CD4-positive, alpha-beta T cell treated with Interleukin-2 at 100 ng/mL for 4 hours (primary cell): ENCODE data around the gene TMEM52B.
A peak's percentile ranks its signal among the peaks of the same experiment; 100 is the strongest.
"Not testable (repeated sequence)": the region's sequence is repeated elsewhere in the genome, so short reads cannot be mapped to it uniquely, and the experiment has no call there.

Experiments
- DNase-seq: peaks from one replicate; pipeline ENCODE4 v3.0.0-alpha.2; 2020; ENCODE audit warnings: low spot score

TMEM52B gene

DNA sequence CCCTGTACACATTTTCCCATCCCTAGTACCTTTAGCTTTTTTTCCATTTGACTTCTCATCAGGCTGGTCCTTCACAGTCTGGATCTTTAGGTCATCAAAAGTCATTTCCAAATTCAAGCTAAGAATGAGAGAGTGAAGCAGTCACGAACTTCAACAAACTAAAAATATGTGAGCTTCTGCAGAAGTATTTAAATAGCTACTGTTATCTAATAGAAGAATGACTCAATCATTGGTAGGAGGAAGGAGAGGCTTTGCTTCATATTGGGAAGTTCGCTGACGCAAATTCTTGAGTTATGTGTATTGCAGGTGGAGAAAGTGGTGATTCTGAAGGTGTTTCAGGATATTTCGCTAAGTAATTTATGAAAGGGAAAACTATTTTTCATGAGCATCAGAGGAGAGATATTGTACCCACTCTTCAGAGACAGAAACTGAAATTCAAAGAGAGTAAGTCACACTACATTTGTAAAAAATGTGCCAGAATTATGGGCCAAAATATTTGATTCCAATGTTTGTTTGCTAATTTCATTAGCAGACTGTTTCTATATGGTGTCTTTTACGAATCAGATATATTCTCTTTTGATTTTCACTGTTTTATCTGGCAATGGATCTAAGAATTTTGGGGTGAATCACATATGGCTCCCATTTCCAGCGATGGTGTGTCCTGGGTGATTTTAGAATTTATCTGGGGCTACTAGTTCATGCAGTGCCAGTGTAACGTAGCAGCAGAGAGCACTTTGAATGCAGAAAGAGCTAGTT lies 6.7 kb upstream of the TMEM52B start, which contains the start of gene OLR1:
Gene OLR1 (minus strand): TSS at position 160 of the 756 bp plus-strand sequence. CDS start 55 bp downstream, at position 105.
- no peak for DNase-seq

DNA sequence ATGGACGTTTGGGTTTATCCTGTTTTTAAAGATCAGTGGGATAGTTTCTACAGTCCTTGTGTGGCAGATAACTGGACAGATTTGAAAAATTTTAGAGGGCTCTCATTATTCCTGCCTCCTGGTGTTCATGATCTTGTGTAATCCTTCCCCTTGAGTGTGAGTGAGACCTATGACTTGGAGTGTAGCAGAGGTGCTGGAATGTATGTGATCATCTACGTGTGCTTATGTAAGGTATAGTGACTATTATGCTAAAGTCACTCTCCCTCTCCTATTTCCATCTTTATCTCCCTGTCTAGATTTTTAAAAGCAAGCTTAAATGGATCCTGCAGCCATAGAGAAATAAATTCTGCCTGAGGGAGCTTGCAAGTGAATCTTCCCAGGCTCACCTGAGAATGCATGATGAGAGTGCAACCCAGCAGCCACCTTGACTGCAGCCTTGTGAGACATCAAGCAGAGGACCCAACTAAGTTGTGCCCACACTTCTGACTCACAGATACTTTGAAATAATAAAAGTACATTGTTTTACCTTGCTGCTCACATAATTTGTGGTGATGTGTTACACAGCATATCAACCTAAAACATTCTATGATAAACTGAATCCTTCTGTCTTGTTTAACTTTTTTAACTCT lies 3.7 kb upstream of the TMEM52B start:
- no peak for DNase-seq

DNA sequence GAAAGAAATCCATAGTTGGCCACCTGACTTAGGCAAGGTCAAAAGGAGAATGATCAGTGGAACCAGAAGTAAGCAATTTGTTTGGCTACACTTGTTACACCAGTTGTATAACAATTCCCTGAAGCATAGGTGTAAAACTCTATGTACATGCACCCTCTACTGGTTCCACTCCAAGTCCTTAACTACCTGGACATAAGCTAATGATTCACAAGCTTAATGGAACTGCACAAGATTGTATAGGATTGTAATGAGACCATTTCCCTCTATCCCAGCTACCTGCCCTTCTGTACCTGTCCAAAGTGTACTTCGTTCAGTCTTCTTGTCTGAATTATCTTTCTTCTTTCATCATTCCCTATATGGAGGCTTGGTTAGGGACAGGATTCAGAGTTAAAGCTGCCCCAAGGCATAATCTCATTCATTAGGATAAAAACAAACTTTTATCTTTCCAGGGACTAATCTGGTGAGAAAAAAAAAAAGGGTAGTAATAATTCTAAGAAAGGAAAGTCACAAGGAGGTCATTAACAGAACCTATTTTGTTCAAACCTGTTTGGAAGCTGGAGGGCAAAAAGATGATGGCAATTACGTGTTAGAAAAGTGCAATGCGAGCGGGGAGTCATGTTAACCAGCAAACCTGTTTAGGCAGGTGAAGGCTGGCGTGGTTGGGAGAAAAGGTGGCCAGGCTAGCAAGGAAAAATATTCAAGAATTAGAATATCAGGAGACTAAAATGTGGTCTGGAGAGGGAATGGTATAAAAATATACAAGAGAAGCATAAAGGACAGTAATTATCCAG lies 2.8 kb upstream of the TMEM52B start:
- DNase-seq = no peak

DNA sequence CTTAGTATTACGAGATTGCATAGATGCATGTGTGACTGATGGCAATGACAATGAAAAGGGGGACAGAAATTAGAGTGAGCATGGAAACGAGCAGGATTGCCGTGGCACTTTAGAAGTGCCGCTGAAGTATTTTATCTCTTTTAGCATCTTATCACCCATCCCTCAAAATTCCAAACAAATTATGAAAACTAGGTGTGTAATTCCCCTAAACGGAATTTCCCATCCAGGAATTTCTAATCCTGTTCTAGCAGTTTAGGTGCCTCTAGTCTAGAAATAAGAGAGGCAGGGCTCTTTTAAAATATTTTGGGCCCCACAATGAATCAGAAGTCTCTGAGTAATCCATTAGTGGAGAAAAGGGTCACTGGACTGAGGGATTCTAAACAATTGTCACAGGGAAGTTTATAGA lies 947 bp downstream of the TMEM52B start:
- no peak for DNase-seq

DNA sequence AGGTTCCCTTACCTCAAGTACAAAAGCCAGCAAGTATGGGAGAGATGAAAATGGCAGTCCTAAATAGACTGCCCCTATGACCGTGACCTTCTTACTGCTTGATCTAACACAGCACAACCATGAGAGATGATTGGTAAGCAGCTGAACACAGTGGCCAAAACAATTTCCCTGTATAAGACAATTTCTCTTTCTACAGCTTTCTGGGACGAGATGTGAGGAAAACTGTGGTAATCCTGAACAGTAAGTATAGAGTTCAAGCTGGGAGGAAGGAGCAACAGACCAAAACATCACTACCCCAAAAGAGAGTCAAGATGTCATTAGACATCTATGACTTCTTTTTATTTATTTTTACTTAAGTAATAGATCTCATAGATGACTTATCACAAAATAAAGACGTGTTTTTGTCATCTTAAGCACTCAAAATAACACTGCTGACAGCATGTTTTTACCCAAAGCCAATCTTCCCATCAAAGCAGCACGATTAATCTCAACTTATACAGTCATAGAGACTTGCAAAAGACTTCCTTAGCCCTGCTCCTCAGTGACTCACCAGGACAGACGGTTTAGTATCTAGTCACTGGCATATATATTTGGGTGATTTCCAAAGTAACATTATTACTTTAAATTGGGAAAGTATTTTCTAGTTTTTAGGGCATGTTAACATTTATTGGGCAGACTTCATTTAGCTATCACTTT lies 3.7 kb downstream of the TMEM52B start:
- DNase-seq = peak; percentile 11

DNA sequence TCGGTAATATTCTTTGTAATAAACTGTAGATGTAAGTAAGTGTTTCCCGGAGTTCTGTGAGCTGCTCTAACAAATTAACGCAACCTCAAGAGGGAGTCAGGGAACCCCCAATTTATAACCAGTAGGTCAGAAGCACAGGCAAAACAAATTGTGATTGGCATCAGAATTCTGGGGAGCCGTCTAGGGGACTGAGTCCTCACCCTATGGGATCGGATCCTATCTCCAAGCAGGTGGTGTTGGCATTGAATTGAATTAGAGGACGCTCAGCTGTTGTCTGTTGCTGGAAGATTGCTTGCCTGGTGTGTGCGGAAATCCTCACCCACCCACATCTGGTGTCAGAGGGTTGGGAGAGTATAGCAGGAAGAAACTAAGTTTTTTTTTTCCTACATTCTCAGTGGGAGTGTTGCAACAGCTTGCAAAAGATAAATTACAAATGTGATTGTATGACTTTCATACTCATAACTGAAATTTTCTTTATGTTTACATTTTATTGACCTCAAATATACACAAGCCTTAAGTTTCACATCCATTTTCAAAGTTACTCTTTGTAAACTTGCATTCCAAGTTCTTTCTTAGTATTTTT lies 5.5 kb downstream of the TMEM52B start:
- DNase-seq = no peak

DNA sequence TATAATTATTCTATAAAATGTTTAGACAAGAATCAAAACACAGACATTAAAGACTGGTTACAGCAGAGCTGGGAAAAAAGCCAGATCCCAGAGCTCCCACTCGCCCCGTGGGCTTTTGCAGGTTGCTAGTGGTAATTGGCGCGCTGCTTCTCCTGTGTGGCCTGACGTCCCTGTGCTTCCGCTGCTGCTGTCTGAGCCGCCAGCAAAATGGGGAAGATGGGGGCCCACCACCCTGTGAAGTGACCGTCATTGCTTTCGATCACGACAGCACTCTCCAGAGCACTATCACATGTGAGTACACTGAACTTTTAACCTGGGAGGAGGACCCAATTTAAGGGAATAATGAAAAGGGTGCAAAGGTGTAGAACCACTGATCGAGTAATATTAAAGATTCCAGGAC lies 7.5 kb downstream of the TMEM52B start:
- peak; percentile 4 for DNase-seq

DNA sequence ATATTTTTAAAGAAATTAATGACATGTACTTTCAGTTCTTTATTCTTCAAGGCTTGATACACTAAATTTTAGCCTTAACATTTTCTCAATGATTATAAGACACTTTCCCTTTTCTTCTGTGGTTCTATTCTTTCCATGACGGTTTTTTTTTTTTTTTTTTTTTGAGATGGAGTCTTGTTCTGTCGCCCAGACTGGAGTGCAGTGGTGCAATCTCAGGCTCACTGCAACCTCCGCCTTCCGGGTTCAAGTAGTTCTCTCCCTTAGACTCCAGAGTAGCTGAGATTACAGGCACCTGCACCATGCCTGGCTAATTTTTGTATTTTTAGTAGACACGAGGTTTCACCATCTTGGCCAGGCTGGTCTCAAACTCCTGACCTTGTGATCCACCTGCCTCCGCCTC lies 8.1 kb downstream of the TMEM52B start:
- DNase-seq = not testable (repeated sequence)

DNA sequence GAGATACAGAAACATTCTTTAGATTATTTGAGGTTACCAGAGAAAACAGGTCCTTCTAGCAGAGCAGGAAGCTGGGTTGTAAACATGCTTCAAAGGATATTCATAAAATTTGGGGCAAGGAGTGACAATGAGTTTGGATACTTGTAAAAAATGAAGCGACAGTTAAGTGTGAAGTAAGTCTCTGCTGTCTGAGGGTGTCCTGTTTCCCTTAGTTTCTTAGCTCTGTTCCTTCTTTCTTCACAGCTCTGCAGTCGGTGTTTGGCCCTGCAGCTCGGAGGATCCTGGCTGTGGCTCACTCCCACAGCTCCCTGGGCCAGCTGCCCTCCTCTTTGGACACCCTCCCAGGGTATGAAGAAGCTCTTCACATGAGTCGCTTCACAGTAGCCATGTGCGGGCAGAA lies 10.8 kb downstream of the TMEM52B start:
- no peak for DNase-seq

DNA sequence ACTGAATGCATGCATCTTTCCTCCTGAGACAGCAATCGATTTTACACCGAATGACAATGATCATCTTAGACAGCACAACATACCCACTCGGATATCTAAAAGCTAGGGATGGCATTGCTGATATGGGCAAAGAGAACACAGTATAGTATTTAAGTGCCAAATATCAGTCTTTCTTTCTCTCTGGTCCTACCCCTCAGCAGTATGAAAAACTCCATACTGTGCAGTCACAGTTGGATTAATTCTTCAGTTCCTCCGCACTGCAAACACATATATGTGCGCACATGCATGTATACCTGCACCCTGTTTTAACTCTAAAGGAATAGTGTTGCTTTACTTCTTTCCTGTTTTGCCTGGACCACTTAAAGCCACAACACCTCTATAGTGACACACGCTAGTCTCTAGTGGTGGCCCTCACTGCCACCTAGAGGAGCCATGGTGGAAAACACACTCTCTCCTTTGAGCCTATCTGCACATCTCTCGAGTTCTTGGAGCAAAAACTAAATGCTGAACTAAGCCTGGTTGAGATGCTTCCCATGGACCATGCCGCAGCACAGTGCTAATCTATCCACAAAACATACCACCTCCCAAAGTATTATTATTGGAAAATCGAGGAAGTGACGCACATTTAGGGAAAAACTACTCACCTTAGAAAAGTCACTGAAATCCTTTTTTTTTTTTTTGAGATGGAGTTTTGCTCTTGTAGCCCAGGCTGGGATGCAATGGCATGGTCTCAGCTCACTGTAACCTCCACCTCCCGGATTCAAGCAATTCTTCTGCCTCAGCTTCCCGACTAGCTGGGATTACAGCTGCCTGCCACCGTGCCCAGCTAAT lies 11.9 kb downstream of the TMEM52B start:
- peak; percentile 69 for DNase-seq

DNA sequence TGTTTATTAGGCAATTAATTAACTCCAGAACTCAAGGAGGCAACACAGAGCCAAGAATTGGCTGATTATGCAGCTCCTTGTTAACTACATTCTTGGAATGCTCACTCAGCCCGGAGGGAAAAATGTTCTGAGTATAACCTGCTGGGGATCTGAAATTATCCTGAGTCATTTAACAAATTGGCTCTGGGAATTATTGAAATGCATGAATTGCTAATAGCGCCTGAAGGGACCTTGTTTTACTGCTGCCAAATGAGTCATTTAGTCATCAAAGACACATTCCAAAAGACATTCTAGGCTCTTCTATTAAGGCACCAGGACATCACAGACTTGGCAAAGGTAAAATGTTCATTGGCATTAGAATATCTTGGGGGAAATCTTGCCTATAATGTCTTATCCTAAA lies 13.0 kb downstream of the TMEM52B start:
- no peak for DNase-seq

DNA sequence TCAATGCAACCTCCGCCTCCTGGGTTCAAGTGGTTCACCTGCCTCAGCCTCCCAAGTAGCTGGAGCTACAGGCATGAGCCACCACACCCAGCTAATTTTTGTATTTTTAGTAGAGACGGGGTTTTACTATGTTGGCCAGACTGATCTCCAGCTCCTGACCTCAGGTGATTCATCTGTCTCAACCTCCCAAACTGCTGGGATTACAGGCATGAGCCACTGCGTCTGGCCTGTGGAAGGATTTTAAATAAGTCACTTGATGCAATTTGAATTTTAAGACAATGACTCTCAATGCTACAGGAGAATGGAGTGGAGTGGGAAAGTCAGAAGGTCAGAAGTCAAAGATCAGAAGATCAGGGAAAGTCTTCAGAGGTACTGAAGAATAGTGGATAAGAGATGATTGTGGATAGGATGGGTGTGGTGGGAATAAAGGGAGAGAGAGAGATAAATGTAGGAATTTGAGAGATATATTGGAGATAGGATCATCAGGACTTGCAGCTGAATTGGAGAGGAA lies 15.4 kb downstream of the TMEM52B start:
- DNase-seq = no peak

DNA sequence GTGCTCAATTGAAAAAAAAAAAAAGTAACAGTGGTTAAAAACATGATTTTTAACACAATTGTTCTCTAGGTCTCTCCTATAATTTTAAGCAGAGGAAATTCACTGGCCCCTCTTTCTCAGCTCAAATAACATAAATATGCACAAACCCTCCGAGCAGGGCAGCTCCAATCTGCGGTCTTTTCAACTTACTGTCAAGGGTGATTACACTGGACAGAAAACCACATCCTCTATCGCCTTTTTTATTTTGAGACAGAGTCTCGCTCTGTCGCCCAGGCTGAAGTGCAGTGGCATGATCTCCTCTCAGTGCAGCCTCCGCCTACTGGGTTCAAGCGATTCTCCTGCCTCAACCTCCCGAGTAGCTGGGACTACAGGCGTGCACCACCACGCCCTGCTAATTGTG lies 17.4 kb downstream of the TMEM52B start:
- DNase-seq = no peak

DNA sequence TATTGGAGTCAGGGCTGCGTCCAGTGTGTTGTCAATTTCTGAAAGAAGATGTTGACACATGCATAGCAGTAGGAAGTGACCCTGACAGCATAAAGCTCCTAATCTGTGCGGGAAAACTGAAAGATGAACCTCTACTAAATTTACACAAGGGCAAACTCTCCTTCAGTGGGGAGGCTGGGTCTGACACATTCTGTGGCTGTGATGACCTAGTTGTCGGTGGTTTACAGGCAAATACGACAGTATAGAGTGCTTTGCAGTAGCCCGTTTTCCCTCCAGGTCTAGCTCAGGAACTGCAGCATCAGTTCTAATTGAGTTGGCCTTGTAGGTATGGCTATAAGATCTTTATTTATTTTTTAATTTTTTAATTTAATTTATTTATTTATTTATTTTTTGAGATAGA lies 19.0 kb downstream of the TMEM52B start:
- DNase-seq = no peak

DNA sequence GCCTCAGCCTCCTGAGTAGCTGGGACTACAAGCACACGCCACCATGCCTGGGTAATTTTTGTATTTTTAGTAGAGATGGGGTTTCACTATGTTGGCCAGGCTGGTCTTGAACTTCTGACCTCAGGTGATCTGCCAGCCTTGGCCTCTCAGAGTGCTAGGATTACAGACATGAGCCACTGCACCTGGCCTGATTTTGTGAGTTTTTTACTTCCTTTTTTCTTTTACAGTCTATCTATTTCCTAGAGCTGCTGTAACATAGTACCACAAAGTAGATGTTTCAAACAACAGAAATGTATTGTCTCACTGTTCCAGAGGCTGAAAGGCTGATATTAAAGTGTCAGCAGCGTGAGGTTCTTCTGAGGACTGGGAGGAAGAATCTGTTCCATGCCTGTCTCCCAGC lies 25.7 kb downstream of the TMEM52B start:
- not testable (repeated sequence) for DNase-seq

DNA sequence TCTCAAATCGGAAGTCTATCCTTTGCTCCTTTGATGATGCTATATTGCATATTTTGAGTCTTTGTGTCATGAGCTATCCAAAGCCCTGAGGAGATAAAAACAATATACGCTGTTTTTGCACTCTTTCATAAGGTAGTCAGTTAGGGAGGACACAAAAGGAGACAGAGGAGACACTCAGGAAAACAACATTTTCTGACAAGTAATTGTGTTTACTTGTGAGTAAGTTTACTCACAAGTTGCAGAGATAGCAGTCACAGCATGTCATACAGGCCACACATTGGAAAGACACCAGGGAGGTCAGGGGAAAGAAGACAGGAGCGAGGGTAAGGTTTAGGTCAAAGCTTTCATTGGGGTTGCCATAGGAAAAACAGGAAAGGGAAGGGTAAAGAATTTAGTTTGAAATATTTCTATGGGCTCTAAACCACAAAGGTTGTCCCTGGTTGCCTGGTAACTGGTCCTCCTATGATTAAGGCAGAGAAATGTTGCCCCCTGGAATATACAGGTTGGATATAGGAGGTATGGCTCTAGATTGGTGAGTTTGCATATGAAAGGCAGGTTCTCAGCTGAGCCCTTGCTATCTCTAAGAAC lies 26.5 kb downstream of the TMEM52B start:
- DNase-seq = no peak

DNA sequence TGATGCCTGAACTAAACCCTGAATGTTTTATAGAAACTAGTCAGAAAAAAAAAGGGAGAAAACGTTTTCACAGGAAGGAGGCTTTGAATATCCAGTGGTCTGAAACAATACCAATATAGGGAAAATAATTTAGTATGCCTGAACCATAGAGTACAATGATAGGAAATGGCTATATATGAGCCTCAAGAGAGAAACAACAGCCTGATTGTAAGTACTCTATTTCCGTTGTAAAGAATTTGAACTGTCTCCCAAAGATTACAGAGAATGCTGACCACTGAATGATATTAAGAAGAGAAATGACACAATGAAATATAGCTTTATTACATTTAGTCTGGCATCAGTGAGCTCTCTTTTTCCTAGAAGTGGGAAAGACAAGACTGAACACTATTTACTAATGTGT lies 28.3 kb downstream of the TMEM52B start:
- DNase-seq = no peak

DNA sequence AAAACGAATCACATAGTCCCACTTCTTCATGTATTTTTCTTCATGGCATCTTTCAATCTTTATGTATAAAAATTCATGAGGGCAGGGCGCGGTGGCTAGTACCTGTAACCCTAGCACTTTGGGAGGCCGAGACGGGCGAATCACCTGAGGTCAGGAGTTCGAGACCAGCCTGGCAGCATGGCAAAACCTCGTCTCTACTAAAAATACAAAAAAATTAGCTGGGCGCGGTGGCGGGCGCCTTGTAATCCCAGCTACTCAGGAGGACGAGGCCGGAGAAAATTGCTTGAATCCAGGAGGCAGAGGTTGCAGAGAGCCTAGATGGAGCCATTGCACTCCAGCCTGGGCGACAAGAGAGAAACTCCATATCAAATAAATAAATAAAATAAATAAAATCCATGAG lies 31.4 kb downstream of the TMEM52B start:
- no peak for DNase-seq

DNA sequence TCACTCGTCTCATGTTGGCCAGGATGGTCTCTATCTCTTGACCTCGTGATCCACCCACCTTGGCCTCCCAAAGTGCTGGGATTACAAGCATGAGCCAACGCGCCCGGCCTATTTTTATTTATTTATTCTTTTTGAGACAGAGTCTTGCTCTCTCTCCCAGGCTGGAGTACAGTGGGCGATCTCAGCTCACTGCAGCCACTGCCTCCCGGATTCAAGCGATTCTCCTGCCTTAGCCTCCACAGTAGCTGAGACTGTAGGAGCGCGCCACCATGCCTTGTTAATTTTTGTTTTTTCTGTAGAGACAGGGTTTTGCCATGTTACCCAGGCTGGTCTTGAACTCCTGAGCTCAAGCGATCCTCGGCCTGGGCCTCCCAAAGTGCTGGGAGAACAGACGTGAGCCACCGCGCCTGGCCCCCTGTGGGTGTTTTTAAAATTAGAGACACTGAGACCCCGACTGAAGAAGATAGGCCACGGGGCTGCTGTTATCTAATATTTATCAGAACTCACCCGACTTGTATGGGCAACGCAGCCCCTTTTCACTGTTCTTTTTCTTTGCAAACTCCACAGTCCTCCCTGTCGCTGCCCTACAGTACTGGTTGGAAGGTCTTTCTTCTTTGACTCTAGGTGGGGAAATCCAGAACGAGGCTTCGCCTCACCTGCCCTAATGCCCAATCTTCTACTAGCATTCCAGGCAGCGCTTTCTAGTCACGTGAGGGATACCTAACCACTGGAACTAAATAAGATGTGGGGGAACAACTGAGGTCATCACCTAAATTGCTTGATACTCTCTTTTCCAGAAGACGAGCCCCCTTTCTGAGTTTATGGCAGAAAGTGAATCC lies 32.5 kb downstream of the TMEM52B start:
- no peak for DNase-seq
